GM18511 (cell line): ENCODE measurements around the gene RNF8.

ENCODE experiments used
- ATAC-seq: cut with Tn5 transposase; IDR thresholded peaks from one replicate; pipeline ENCODE4 v1.9.1; 2021; ENCODE audit warnings: mild to moderate bottlenecking, moderate library complexity; ENCODE audit not compliant: unreplicated experiment

The RNF8 gene

DNA sequence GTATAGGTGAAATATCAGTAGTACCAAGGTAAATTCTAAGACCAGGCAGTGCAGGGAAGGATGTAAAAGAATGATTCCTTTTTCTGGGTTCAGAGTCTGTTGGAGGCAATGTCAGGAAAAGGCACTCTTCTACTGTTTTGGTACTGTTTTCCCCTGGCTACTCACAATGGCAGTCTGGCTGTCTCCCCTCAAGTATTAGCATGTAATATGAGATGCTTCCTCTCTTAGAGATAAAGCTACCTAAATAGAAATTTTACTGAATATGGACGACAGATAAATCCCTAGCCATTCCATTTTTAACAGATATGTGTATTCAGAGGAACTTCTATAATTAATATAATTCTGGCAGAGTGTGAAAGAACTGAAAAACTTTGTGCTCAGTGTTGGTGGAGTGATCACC, 3.5 kb downstream of the RNF8 start:
- no peak for ATAC-seq

GRCh38 chr6:37357860-37358259, 4.1 kb downstream of the RNF8 start:
- ATAC-seq, result no peak

GRCh38 chr6:37359039-37359438, 5.3 kb downstream of the RNF8 start:
- no peak for ATAC-seq

DNA sequence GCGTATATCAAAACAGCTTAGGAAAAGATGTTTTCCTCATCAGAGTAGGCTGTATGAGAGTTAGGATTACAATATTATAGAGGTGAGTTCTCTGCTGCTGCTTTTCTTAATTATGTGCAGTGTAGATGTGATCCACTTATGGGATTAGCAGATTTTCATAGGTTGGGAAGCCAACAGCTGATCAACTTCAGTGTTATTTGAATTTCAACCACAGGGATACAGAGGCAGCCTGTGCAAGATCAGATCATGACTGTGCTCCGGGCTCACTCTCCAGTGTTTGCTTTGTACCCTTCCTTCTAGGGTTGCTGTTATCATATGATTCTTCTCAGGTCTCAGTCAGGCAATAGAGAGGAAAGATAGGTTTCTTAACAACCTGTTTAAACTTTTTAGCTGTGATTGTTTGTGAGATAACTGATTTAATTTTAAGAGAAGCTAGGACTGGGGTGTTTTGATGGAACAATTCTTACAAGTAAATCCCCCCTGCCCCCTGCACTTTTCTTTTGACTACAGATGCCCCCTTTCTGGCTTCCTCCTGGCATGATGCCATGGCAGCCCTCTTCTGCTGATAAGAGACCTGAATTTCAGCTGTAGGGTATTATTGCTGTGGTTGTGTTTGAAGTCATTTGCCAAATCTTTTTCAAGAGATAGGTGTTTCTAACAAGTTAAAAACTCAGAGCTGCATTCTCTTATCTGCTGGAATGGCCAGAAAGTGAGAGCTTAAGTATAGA, 8.5 kb downstream of the RNF8 start:
- no peak for ATAC-seq

DNA sequence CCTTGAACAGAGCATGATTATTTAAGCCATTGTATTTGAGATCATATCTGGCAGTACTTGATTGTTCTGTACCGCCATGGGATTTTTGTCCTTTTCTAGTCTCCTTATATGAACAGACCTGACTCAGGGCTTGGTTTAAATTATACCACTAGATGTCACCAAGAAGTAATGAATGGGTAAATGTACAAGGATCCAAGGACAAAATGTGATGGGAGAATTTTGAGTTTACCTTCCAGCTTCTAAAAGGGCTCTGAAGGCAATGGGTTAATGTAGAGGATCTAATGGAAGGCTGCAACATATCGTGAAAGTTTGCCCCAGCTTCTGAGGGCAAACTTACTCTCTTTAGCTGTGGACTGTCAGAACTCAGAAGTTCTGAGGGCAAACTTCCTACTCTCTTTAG, 12.0 kb downstream of the RNF8 start:
- no peak for ATAC-seq

GRCh38 chr6:37366910-37367309, 13.1 kb downstream of the RNF8 start:
- ATAC-seq, result no peak

DNA sequence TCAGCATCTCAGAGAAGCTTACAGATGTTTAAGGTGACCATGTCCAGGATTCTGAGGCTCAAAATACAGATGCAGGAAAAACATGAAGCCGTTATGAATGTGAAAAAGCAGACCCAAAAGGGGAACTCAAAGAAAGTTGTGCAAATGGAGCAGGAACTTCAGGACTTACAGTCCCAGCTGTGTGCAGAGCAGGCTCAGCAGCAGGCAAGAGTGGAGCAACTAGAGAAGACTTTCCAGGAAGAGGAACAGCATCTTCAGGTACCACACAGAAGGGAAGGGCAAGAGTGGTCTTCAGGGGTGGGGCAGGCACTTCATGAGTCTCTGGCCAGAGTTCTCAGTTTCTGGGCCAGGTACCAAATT, 15.2 kb downstream of the RNF8 start:
- no peak for ATAC-seq

- no peak for ATAC-seq
Observed at GRCh38 chr6:37369321-37370201, 15.8 kb downstream of the RNF8 start.

GRCh38 chr6:37371154-37372083, 17.6 kb downstream of the RNF8 start:
- ATAC-seq, result no peak

GRCh38 chr6:37372116-37372515, 18.3 kb downstream of the RNF8 start:
- ATAC-seq, result no peak

GRCh38 chr6:37373822-37374471, 20.2 kb downstream of the RNF8 start:
- ATAC-seq, result no peak

- no peak for ATAC-seq
Observed at GRCh38 chr6:37375376-37375775, 21.6 kb downstream of the RNF8 start.

DNA sequence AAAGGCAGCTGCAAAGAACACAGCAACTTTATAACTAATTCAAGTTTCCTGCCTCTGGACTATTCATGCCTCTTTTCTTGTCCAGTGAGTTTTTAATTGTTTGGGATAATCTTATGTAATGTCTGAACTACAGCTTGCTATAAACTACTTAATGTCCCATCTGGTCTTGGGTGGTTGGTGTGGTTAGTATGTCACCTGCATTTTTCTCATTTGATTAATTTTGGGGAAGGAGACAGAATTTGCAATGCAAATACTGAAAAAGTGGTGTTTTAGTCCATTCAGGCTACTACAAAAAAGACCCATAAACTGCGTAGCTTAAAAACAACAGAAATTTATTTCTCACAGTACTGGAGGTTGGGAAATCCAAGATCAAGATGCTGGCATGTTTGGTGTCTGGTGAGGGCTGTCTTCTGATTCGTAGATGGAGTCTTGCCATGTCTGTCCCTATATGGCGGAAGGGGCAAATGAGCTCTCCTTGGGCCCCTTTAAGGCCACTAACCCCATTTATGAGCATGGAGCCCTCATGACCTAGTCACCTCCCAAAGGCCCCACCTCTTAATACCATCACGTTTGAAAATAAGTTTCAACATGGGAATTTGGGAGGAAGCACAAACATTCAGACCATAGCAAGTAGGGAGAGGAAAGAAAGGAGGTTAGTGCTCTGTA, 22.4 kb downstream of the RNF8 start:
- no peak for ATAC-seq

DNA sequence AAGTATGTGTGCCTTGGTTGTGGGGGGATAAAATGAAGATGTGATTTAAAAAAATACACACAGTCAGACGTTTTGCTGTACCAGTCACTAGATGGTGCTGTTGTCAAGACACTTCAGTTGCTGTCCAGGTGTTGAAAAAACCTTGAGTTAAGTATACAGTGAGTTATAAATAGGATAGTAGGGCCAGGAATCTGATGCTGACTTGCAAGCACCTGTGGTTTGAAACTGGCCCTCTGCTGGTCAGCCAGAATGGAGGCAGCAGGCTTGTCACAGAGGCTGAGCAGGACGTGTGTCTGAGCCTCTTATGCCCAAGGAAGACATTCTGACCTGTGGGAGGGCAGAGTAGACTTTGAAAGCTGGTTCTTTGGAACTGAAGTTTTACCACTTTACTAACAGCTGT, 27.8 kb downstream of the RNF8 start:
- ATAC-seq, result no peak

GRCh38 chr6:37382994-37383765, 29.4 kb downstream of the RNF8 start:
- no peak for ATAC-seq

- no peak for ATAC-seq
Observed at GRCh38 chr6:37388578-37388977, 34.8 kb downstream of the RNF8 start.

- no peak for ATAC-seq
Observed at GRCh38 chr6:37389857-37390256, 36.1 kb downstream of the RNF8 start.

DNA sequence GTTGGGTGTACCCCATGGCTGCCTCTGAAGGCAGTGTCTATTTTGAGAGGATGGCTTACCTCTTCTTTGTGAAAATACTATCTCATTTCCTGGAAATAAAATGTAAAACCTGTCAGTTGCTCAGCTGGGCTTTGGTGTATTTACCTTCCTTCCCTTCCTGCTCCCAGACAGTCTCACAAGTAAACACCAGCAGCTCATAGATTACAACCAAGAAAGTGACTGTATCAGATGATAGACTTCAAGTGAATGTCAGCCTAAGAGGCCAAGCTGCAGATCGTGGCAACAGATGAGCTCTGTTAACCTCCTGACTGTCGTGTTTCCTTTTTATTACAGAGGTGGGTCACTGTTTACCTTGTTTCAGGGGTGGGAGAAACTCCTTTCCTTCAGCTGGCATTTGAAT, 37.3 kb downstream of the RNF8 start:
- no peak for ATAC-seq

DNA sequence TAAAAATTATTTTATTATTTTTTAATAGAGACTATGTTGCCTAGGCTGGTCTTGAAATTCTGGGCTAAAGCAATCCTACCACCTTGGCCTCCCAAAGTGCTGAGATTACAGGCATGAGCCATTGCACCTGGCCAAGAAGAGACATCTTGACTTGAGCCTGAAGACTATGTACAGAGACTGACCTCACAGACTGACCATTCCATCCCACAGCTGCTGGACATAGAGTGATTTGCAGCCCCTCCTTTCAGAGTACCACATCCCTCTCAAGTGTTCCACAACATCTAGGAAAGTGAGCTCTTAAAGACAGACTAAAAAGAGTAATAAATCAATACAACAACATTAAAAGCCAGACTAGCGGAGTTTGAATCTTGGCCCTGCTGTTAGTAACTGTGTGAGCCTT, 39.0 kb downstream of the RNF8 start:
- ATAC-seq, result no peak
